ENCODE data around the gene MGAT4A. TPM values are rescaled to one million over a fixed set of nuclear protein-coding genes. Genes with fewer than 3 reads are reported as not detected.

The MGAT4A gene
- total RNA-seq, 1 experiment from 2014 or later: not detected

GRCh38 chr2:98696200-98696599, 34.7 kb downstream of the MGAT4A start:
- no peak overlapping the region for H3K27ac ChIP-seq
- no peak overlapping the region for H3K4me3 ChIP-seq
- H3K9me3 ChIP-seq (replicated peaks): no peaks in the 10 kb centered on the region
- no peaks in the 10 kb centered on the region for H3K36me3 ChIP-seq
- H3K27me3 ChIP-seq (replicated peaks): no peaks in the 10 kb centered on the region
- no peaks in the 10 kb centered on the region for H3K4me1 ChIP-seq (replicated peaks)
- DNase-seq (ENCODE audit: low read depth in 1 of 2, low spot score in 2 of 2): no peak

- H3K4me1 ChIP-seq (replicated peaks): no peaks in the 10 kb centered on the region
- H3K36me3 ChIP-seq: no peaks in the 10 kb centered on the region
- DNase-seq (ENCODE audit: low read depth in 1 of 2, low spot score in 2 of 2): no peak
- no peak overlapping the region for H3K4me3 ChIP-seq
- no peaks in the 10 kb centered on the region for H3K27me3 ChIP-seq (replicated peaks)
- H3K9me3 ChIP-seq (replicated peaks): no peaks in the 10 kb centered on the region
- H3K27ac ChIP-seq: no peak overlapping the region
Measured at GRCh38 chr2:98695255-98695654, 35.7 kb downstream of the MGAT4A start.

- Histone ChIP-seq H3K36me3 (no peaks in the 10 kb centered on the region), H3K9me3 (replicated peaks) (no peaks in the 10 kb centered on the region), H3K4me3 (no peak overlapping the region), H3K27me3 (replicated peaks) (no peaks in the 10 kb centered on the region), H3K4me1 (replicated peaks) (no peaks in the 10 kb centered on the region), H3K27ac (no peak overlapping the region)
- DNase-seq (ENCODE audit: low read depth in 1 of 2, low spot score in 2 of 2): no peak
Measured at GRCh38 chr2:98693477-98693876, 37.5 kb downstream of the MGAT4A start.

GRCh38 chr2:98692090-98693054, 38.6 kb downstream of the MGAT4A start:
- no peaks in the 10 kb centered on the region for H3K9me3 ChIP-seq (replicated peaks)
- H3K27ac ChIP-seq: no peak overlapping the region
- no peak for DNase-seq (ENCODE audit: low read depth in 1 of 2, low spot score in 2 of 2)
- no peaks in the 10 kb centered on the region for H3K36me3 ChIP-seq
- no peaks in the 10 kb centered on the region for H3K27me3 ChIP-seq (replicated peaks)
- H3K4me3 ChIP-seq: no peak overlapping the region
- H3K4me1 ChIP-seq (replicated peaks): no peaks in the 10 kb centered on the region

GRCh38 chr2:98691303-98691702, 39.6 kb downstream of the MGAT4A start:
- Histone ChIP-seq H3K9me3 (replicated peaks) (no peaks in the 10 kb centered on the region), H3K4me1 (replicated peaks) (no peaks in the 10 kb centered on the region), H3K27me3 (replicated peaks) (no peaks in the 10 kb centered on the region), H3K27ac (no peak overlapping the region), H3K36me3 (no peaks in the 10 kb centered on the region), H3K4me3 (no peak overlapping the region)
- DNase-seq (ENCODE audit: low read depth in 1 of 2, low spot score in 2 of 2): no peak

GRCh38 chr2:98685930-98686887, 44.7 kb downstream of the MGAT4A start:
- Histone ChIP-seq H3K36me3 (no peaks in the 10 kb centered on the region), H3K4me3 (no peak overlapping the region), H3K27me3 (replicated peaks) (no peaks in the 10 kb centered on the region), H3K9me3 (replicated peaks) (no peaks in the 10 kb centered on the region), H3K27ac (no peak overlapping the region), H3K4me1 (replicated peaks) (no peaks in the 10 kb centered on the region)
- DNase-seq (ENCODE audit: low read depth in 1 of 2, low spot score in 2 of 2): no peak

GRCh38 chr2:98683728-98684127, 47.2 kb downstream of the MGAT4A start:
- H3K36me3 ChIP-seq: no peaks in the 10 kb centered on the region
- DNase-seq (ENCODE audit: low read depth in 1 of 2, low spot score in 2 of 2): no peak
- H3K4me3 ChIP-seq: no peak overlapping the region
- H3K27me3 ChIP-seq (replicated peaks): no peaks in the 10 kb centered on the region
- no peaks in the 10 kb centered on the region for H3K4me1 ChIP-seq (replicated peaks)
- H3K27ac ChIP-seq: no peak overlapping the region
- no peaks in the 10 kb centered on the region for H3K9me3 ChIP-seq (replicated peaks)

- no peak for DNase-seq (ENCODE audit: low read depth in 1 of 2, low spot score in 2 of 2)
- no peak overlapping the region for H3K27ac ChIP-seq
- no peaks in the 10 kb centered on the region for H3K27me3 ChIP-seq (replicated peaks)
- no peaks in the 10 kb centered on the region for H3K36me3 ChIP-seq
- H3K9me3 ChIP-seq (replicated peaks): no peaks in the 10 kb centered on the region
- no peak overlapping the region for H3K4me3 ChIP-seq
- no peaks in the 10 kb centered on the region for H3K4me1 ChIP-seq (replicated peaks)
Measured at GRCh38 chr2:98676742-98677141, 54.2 kb downstream of the MGAT4A start.

- Histone ChIP-seq H3K27me3 (replicated peaks) (no peaks in the 10 kb centered on the region), H3K9me3 (replicated peaks) (no peaks in the 10 kb centered on the region), H3K36me3 (no peaks in the 10 kb centered on the region), H3K4me1 (replicated peaks) (no peaks in the 10 kb centered on the region), H3K4me3 (no peak overlapping the region), H3K27ac (no peak overlapping the region)
- no peak for DNase-seq (ENCODE audit: low read depth in 1 of 2, low spot score in 2 of 2)
Measured at GRCh38 chr2:98674233-98674964, 56.5 kb downstream of the MGAT4A start.

GRCh38 chr2:98669675-98670074, 61.3 kb downstream of the MGAT4A start:
- H3K27ac ChIP-seq: no peak overlapping the region
- H3K9me3 ChIP-seq (replicated peaks): no peaks in the 10 kb centered on the region
- no peaks in the 10 kb centered on the region for H3K36me3 ChIP-seq
- DNase-seq (ENCODE audit: low read depth in 1 of 2, low spot score in 2 of 2): no peak
- H3K4me1 ChIP-seq (replicated peaks): no peaks in the 10 kb centered on the region
- no peaks in the 10 kb centered on the region for H3K27me3 ChIP-seq (replicated peaks)
- no peak overlapping the region for H3K4me3 ChIP-seq

GRCh38 chr2:98665677-98666076, 65.3 kb downstream of the MGAT4A start:
- no peak overlapping the region for H3K27ac ChIP-seq
- H3K27me3 ChIP-seq (replicated peaks): no peaks in the 10 kb centered on the region
- H3K4me1 ChIP-seq (replicated peaks): no peaks in the 10 kb centered on the region
- DNase-seq (ENCODE audit: low read depth in 1 of 2, low spot score in 2 of 2): no peak
- H3K9me3 ChIP-seq (replicated peaks): no peaks in the 10 kb centered on the region
- H3K4me3 ChIP-seq: no peak overlapping the region
- no peaks in the 10 kb centered on the region for H3K36me3 ChIP-seq

- no peak overlapping the region for H3K27ac ChIP-seq
- H3K4me1 ChIP-seq (replicated peaks): no peaks in the 10 kb centered on the region
- no peaks in the 10 kb centered on the region for H3K27me3 ChIP-seq (replicated peaks)
- no peak overlapping the region for H3K4me3 ChIP-seq
- H3K36me3 ChIP-seq: no peaks in the 10 kb centered on the region
- no peak for DNase-seq (ENCODE audit: low read depth in 1 of 2, low spot score in 2 of 2)
- H3K9me3 ChIP-seq (replicated peaks): no peaks in the 10 kb centered on the region
Measured at GRCh38 chr2:98664323-98664722, 66.6 kb downstream of the MGAT4A start.

- Histone ChIP-seq H3K27me3 (replicated peaks) (no peaks in the 10 kb centered on the region), H3K9me3 (replicated peaks) (no peaks in the 10 kb centered on the region), H3K4me1 (replicated peaks) (no peaks in the 10 kb centered on the region), H3K27ac (no peak overlapping the region), H3K36me3 (no peaks in the 10 kb centered on the region), H3K4me3 (no peak overlapping the region)
- DNase-seq (ENCODE audit: low read depth in 1 of 2, low spot score in 2 of 2): no peak
Measured at GRCh38 chr2:98663511-98664090, 67.3 kb downstream of the MGAT4A start.
